ENCODE results near the gene LNPK. TPM values are rescaled to one million over a fixed set of nuclear protein-coding genes. Genes with fewer than 3 reads are reported as not detected.

Gene LNPK
- total RNA-seq, 2 experiments from 2014 or later: 41.9 to 44.7 TPM

DNA sequence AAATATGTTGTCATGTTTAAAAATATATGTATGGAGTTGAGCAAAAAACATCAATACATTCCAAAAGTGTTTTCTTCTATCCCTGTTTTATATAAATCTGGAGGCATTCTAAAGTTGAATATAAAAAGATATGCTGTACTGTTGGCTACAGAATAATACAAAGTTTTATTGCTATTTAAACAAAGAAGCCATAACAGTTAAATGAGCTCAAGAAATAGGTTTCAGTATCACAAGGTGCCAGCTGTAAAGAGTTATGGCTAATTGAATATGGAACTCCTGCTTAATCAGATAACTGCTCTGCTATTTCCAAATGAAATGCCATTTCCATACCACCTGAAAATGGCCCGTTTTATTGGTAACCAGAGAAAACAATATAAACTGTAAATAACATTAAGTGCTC, 55.0 kb downstream of the LNPK start:
- Mint-ChIP-seq H3K9me3 (peaks cover 2% of the 10 kb centered on the region), H3K27me3 (no peaks in the 10 kb centered on the region), H3K4me3 (no peak overlapping the region), H3K4me1 (ENCODE audit: low read depth) (no peaks in the 10 kb centered on the region), H3K36me3 (ENCODE audit: low read depth) (peaks cover 29% of the 10 kb centered on the region), H3K27ac (no peak overlapping the region)
- TF ChIP-seq, protein P1, sequence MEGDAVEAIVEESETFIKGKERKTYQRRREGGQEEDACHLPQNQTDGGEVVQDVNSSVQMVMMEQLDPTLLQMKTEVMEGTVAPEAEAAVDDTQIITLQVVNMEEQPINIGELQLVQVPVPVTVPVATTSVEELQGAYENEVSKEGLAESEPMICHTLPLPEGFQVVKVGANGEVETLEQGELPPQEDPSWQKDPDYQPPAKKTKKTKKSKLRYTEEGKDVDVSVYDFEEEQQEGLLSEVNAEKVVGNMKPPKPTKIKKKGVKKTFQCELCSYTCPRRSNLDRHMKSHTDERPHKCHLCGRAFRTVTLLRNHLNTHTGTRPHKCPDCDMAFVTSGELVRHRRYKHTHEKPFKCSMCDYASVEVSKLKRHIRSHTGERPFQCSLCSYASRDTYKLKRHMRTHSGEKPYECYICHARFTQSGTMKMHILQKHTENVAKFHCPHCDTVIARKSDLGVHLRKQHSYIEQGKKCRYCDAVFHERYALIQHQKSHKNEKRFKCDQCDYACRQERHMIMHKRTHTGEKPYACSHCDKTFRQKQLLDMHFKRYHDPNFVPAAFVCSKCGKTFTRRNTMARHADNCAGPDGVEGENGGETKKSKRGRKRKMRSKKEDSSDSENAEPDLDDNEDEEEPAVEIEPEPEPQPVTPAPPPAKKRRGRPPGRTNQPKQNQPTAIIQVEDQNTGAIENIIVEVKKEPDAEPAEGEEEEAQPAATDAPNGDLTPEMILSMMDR (IDR thresholded peaks at IDR 0.05): no peak
- POLR2A ChIA-PET: no interaction called here
- ATAC-seq: no peak
- CTCF ChIA-PET: no interaction called here
- no peak for DNase-seq
- intact Hi-C loops (cut with micrococcal nuclease): no loop called here

DNA sequence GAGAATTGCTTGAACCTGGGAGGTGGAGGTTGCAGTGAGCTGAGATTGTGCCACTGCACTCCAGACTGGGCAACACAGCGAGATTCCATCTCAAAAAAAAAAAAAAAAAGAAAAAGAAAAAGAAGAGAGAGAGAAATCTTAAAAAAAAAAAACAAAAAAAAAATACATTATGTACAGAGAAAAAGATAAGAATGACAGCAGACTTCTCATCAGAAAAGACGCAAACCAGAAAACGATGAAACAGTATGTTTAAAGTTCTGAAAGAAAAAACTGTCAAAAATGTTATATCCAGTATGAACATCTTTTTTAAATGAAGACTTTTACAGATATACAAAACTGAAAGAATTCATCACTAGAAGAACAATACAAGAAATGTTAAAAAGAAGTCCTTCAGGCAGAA, 60.4 kb downstream of the LNPK start:
- DNase-seq: no peak
- Mint-ChIP-seq H3K27me3 (no peaks in the 10 kb centered on the region), H3K36me3 (ENCODE audit: low read depth) (peaks cover 32% of the 10 kb centered on the region), H3K9me3 (no peaks in the 10 kb centered on the region), H3K4me3 (no peak overlapping the region), H3K4me1 (ENCODE audit: low read depth) (no peaks in the 10 kb centered on the region), H3K27ac (no peak overlapping the region)
- ChIA-PET POLR2A (no interaction called here), CTCF (no interaction called here)
- ATAC-seq: no peak
- intact Hi-C loops (cut with micrococcal nuclease): no loop called here
- TF ChIP-seq, protein P1 (IDR thresholded peaks at IDR 0.05): no peak

DNA sequence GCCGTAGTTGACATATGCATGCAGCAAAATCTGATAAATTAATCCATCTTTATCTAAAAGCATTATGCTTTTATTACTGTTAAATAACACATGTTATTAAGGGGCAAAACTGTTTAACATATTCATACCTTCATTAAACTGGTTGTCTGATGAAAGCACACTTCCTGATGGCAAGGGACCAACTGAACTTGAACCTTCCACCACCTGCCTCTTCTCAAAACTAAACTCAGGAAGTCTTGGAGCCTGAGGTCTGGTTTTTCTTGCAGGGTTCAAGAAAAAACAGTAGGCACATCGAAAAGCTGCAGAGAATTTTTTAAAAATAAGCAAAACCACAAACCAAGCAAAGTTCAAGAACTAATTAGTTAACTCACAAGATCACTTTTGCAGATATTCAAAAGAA, 64.9 kb downstream of the LNPK start:
- TF ChIP-seq, protein P1 (IDR thresholded peaks at IDR 0.05): no peak
- ATAC-seq (no peak), DNase-seq (no peak)
- Mint-ChIP-seq H3K27me3 (no peaks in the 10 kb centered on the region), H3K9me3 (no peaks in the 10 kb centered on the region), H3K36me3 (ENCODE audit: low read depth) (peaks cover 36% of the 10 kb centered on the region), H3K4me1 (ENCODE audit: low read depth) (no peaks in the 10 kb centered on the region), H3K4me3 (no peak overlapping the region), H3K27ac (no peak overlapping the region)
- POLR2A ChIA-PET: no interaction called here
- CTCF ChIA-PET: no interaction called here
- intact Hi-C loops (cut with micrococcal nuclease): no loop called here

DNA sequence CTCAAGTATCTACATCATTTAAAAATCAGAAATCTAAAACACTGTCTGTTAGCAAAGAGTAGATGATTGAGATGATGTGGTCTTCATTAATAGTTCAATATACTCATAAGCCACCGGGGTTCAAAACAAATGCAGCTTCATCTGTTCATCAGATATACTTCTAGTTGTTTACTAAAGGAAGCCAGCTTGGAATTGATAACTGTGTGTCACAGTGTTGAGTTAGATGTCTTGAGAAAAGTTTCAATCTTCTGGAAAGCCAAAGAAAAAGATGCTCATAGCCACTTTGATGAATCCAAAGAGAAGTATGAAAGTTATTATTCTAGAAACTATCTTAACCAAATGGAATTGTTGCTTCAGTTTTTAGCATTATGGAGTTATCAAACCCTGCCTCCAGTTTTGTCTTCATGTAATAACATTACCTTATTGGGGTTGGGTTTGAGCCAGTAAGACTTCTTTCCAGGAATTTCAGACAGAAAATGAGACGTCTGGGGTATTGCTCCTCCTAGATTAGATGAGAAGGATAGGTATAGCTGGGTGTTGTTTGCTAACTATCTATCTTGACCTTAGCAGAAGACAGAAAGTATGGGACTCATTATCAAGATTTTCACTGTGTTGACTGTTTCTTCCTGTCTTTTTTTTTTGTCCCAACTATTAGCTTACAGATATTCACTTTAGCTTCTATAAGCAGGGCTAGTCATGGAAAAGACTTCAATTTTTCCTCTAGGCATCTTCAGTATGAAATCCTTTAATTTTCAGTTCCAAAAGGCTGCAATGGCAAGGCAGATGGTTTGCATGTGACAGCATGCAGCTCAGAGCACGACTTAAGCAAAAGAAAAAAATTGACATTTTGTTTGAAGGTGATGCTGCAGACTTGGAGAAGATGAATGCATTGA, 66.5 kb downstream of the LNPK start:
- POLR2A ChIA-PET: no interaction called here
- ATAC-seq (no peak), DNase-seq (no peak)
- no peak overlapping the region for H3K4me3 Mint-ChIP-seq
- H3K9me3 Mint-ChIP-seq: no peaks in the 10 kb centered on the region
- intact Hi-C loops (cut with micrococcal nuclease): no loop called here
- TF ChIP-seq, protein P1 (IDR thresholded peaks at IDR 0.05): no peak
- H3K27me3 Mint-ChIP-seq: no peaks in the 10 kb centered on the region
- H3K27ac Mint-ChIP-seq: no peak overlapping the region
- no peaks in the 10 kb centered on the region for H3K4me1 Mint-ChIP-seq (ENCODE audit: low read depth)
- peaks cover 31% of the 10 kb centered on the region for H3K36me3 Mint-ChIP-seq (ENCODE audit: low read depth)
- CTCF ChIA-PET: no interaction called here

DNA sequence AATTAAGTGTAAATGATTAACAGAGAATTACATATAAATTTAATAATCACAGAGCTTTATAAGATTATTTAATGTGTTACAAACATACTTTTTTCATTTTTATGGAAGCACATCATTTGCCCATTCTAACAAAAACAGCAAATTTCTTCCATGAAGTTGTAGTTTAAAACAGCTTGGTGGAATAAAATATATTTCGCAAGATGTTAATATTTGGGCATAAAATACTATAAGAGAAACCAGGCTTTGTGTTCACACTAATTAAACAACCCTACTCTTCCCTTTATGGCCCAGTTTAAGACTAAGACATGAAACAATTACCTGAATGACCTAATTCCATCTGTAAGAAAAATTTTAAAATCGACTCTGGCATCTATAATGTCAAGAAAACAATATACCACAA, 69.4 kb downstream of the LNPK start:
- ChIA-PET POLR2A (no interaction called here), CTCF (no interaction called here)
- intact Hi-C loops (cut with micrococcal nuclease): no loop called here
- no peaks in the 10 kb centered on the region for H3K4me1 Mint-ChIP-seq (ENCODE audit: low read depth)
- no peaks in the 10 kb centered on the region for H3K9me3 Mint-ChIP-seq
- DNase-seq: no peak
- H3K36me3 Mint-ChIP-seq (ENCODE audit: low read depth): peaks cover 36% of the 10 kb centered on the region
- TF ChIP-seq, protein P1 (IDR thresholded peaks at IDR 0.05): no peak
- H3K27me3 Mint-ChIP-seq: no peaks in the 10 kb centered on the region
- no peak overlapping the region for H3K4me3 Mint-ChIP-seq
- H3K27ac Mint-ChIP-seq: no peak overlapping the region
- ATAC-seq: no peak

Measured in activated CD8-positive, alpha-beta T cell treated with anti-CD3 and anti-CD28 coated beads for 36 hours (primary cell).